GM18951 (cell line): ENCODE data around the gene IFT88.

Source experiments
- POLR2A ChIP-seq: IDR thresholded peaks from 4 replicates; pipeline ENCODE4 v1.6.1; 2011; ENCODE audit warnings: mild to moderate bottlenecking; ENCODE audit not compliant: insufficient read length, insufficient read depth; ENCODE audit errors: extremely low read depth
- in situ Hi-C: fragments of 300-500 bp; cut with MboI; formaldehyde crosslinking; loops from one replicate; pipeline ENCODE4 v1.12.0; 2022; ENCODE audit warnings: low sequenced_read_pairs, mixed read lengths, inconsistent platforms; ENCODE audit not compliant: unreplicated experiment

Gene IFT88

DNA sequence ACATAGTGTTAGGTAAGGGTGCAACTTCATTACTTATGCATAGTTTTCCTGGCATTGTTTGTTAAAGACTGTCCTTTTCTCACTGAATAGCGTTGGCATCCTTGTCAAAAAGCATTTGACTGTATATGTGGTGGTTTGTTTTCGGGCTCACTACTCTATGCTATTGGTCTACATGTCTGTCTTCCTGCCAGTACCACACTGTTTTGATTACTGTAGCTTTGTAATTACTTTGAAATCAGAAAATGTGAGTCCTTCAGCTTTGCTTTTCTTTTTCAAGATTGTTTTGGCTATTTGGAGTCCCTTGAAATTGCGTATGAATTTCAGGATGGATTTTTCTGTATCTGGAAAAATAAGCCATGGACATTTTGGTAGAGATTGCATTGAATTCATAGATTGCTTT lies 56.0 kb downstream of the IFT88 start:
- in situ Hi-C loops: no loop called here
- no peak for TF ChIP-seq POLR2A

DNA sequence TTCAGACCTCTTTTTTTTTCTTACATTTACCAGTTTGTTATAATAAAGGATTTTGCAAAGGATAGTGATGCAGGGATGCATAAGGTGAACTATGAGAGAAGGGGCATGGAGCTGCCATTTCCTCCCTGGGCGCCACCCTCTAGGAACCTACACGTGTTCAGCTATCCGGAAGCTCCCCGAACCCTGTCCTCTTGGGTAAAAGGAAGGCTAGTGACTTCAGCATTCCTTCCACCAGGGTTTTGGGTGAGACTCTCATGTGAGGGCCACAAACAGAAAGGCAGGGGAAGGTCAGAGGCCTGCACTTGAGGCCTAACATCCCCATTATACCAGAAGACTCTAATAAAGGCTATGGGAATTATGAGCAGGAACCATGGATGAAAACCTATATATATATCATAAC lies 57.3 kb downstream of the IFT88 start:
- TF ChIP-seq POLR2A: no peak
- in situ Hi-C loops: no loop called here

DNA sequence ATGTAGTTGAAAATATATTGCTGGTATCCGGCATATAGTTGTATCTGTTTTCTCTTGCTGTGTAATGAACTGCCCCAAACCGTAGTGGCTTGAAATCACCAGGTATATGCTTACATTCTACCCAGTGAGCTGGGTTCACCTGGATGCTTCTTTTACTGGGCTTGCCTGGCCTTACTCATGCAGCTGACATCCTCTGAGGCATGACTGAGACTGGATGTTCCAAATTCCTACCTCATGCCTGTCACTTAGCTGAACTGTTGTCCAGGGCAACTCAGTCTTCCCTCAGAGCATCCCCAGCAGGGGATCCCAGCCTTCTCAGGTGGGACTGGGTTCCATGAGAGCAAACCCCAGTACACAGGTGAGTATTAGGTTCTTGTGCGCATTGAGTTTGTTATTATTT lies 66.8 kb downstream of the IFT88 start:
- no peak for TF ChIP-seq POLR2A
- in situ Hi-C loops: no loop called here

- TF ChIP-seq POLR2A: no peak
Measured at GRCh38 chr13:20636079-20636478, 69.1 kb downstream of the IFT88 start.

GRCh38 chr13:20637811-20638210 lies 70.9 kb downstream of the IFT88 start:
- in situ Hi-C loops: no loop called here
- no peak for TF ChIP-seq POLR2A

More at GRCh38 chr13:20636079-20636478, 69.1 kb downstream of the IFT88 start:
- in situ Hi-C loops: no loop called here

DNA sequence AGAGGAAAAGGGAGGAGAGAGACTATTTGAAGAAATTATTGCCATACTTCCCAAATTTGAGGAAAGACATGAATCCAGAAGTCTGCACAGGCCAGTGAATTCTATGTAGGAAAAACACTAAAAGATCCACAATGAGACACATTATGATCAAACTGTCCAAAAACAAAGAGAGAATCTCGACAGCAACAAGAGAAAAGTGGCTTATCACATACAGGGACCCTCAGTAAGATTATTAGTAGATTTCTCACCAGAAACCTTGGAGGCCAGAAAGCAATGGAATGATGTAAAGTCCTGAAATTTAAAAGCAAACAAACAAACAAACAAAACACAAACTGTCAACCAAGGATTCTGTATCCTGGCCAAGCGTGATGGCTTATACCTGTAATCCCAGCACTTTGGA lies 80.8 kb downstream of the IFT88 start:
- TF ChIP-seq POLR2A: no peak
- in situ Hi-C loops: no loop called here

- no peak for TF ChIP-seq POLR2A
Measured at GRCh38 chr13:20652946-20653345, 86.0 kb downstream of the IFT88 start.

DNA sequence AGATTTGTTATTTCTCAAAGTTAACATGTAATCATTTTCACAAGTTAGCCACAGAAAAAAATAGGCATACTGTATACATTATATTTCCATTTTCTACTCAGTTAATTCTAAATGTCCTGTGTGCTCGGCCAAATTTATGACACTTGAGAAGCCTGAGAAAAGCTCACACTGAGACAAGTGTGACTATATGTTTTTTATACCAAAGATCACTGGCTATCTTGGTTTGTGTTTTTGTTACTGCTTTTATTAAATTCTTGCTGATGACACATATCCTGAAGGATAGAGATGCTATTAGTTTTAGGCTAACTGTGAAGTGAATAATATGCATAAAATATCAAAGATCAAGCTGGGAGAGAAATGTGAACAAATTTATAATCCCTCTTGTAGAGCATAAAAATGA lies 87.2 kb downstream of the IFT88 start:
- TF ChIP-seq POLR2A: no peak
- in situ Hi-C loops: no loop called here

More at GRCh38 chr13:20652946-20653345, 86.0 kb downstream of the IFT88 start:
- in situ Hi-C loops: no loop called here

DNA sequence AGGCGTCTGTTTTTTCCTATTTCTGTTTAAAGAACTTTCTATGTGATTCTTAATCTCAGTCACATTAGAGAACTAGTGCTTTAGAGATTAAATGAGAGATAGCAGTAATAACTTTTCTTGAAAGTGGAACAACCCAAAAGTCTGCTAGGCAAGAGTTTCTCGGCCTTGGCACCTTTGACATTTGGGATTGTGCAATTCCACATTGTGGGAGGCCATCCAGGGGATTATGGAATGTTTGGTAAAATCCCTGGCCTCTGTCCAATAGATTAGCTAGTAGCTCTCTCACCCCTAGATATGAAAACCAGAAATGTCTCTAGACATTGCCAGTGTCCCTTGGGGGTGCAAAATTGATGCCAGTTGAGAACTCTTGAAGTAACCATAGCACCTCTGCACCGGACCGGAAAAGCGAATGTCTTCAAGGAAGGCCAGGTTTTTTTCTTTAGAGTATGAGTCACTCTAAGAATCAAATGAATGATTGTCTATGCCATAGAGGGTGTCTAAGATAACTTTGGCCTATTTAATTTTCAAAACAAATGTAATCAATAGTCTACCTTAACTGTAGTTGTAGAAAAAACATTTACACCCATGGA lies 91.6 kb downstream of the IFT88 start:
- in situ Hi-C loops: no loop called here
- no peak for TF ChIP-seq POLR2A

GRCh38 chr13:20664351-20664750 lies 97.4 kb downstream of the IFT88 start:
- in situ Hi-C loops: no loop called here
- no peak for TF ChIP-seq POLR2A

GRCh38 chr13:20666948-20667347 lies 100.0 kb downstream of the IFT88 start:
- in situ Hi-C loops: no loop called here
- TF ChIP-seq POLR2A: no peak

GRCh38 chr13:20667857-20668437 lies 101.0 kb downstream of the IFT88 start:
- TF ChIP-seq POLR2A: no peak
- in situ Hi-C loops: no loop called here

- in situ Hi-C loops: no loop called here
- TF ChIP-seq POLR2A: no peak
Measured at GRCh38 chr13:20669162-20669561, 102.2 kb downstream of the IFT88 start.

DNA sequence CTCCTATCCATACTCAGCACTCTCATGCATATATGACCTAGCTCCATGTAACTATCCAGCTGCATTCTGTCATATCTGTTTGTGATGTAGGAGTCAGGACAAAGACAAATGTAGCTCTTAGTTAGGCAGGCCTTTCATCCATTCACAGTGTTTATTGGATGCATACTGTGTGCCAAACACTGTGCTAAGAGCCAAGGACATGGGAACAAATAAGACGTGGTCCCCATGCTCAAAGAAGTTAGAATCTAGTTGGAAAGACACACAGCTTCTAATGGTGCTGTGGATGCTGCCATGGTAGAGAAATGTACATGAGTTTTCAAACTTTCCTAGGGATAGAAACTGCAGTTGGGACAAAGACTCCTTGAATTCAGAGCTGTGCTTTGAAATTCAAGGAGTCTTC lies 104.8 kb downstream of the IFT88 start:
- in situ Hi-C loops: no loop called here
- TF ChIP-seq POLR2A: no peak
